ENCODE measurements around the gene IFITM1. TPM values are rescaled to one million over a fixed set of nuclear protein-coding genes. Genes with fewer than 3 reads are reported as not detected.

IFITM1 gene
- total and polyA plus RNA-seq, 2 donors from 2014 or later, result 248 to 440 TPM

GRCh38 chr11:357582-357981 lies 43.7 kb downstream of the IFITM1 start:
- FAIRE-seq, result no peak
- DNase-seq, result no peak
- peak overlapping the region in 1 of 3 donors; percentile 20 for H3K9ac ChIP-seq (ENCODE audit: low read length in 3 of 3)
- H3K9me3 ChIP-seq (ENCODE audit: control insufficient read depth in 2 of 3, insufficient read depth in 1 of 3, low read length in 3 of 3), result peaks cover 0 to 13% (median 0%) of the 10 kb centered on the region in 3 donors
- H3K4me3 ChIP-seq (ENCODE audit: low read length in 3 of 3), result peak overlapping the region in 1 of 3 donors; percentile 38
- peaks cover 0 to 15% (median 0%) of the 10 kb centered on the region in 3 donors for H3K36me3 ChIP-seq (ENCODE audit: control insufficient read depth in 2 of 3, insufficient read depth in 3 of 3, low read length in 3 of 3)
- intact Hi-C loops (cut with DNase I), result loop anchor here (10.0 kb wide), 1 partner anchor 53 kb away; the partner anchor contains the start of gene IFITM2
- peaks cover 6 to 19% (median 18%) of the 10 kb centered on the region in 3 donors for H3K4me1 ChIP-seq (ENCODE audit: control insufficient read depth in 2 of 3, insufficient read depth in 2 of 3, low read depth in 1 of 3, low read length in 3 of 3)
- H3K27ac ChIP-seq (ENCODE audit: low read depth in 2 of 2, low read length in 2 of 2), result no peak overlapping the region
- TF ChIP-seq CTCF (IDR thresholded peaks at IDR 0.05; ENCODE audit: borderline replicate concordance, extremely low read depth, insufficient read depth), result no peak
- no peaks in the 10 kb centered on the region for H3K27me3 ChIP-seq (ENCODE audit: control insufficient read depth, insufficient read depth, low read length)

GRCh38 chr11:358129-358800 lies 44.4 kb downstream of the IFITM1 start:
- Histone ChIP-seq H3K9me3 (ENCODE audit: control insufficient read depth in 2 of 3, insufficient read depth in 1 of 3, low read length in 3 of 3) (peaks cover 0 to 13% (median 0%) of the 10 kb centered on the region in 3 donors), H3K4me1 (ENCODE audit: control insufficient read depth in 2 of 3, insufficient read depth in 2 of 3, low read depth in 1 of 3, low read length in 3 of 3) (peaks cover 6 to 14% (median 14%) of the 10 kb centered on the region in 3 donors), H3K4me3 (ENCODE audit: low read length in 3 of 3) (no peak overlapping the region), H3K27me3 (ENCODE audit: control insufficient read depth, insufficient read depth, low read length) (no peaks in the 10 kb centered on the region), H3K36me3 (ENCODE audit: control insufficient read depth in 2 of 3, insufficient read depth in 3 of 3, low read length in 3 of 3) (peaks cover 0 to 15% (median 0%) of the 10 kb centered on the region in 3 donors), H3K9ac (ENCODE audit: low read length in 3 of 3) (no peak overlapping the region), H3K27ac (ENCODE audit: low read depth in 2 of 2, low read length in 2 of 2) (no peak overlapping the region)
- no peak for TF ChIP-seq CTCF (IDR thresholded peaks at IDR 0.05; ENCODE audit: borderline replicate concordance, extremely low read depth, insufficient read depth)
- DNase-seq (no peak), FAIRE-seq (no peak)
- intact Hi-C loops (cut with DNase I), result loop anchor here (10.0 kb wide), 1 partner anchor 53 kb away; the partner anchor contains the start of gene IFITM2

- Histone ChIP-seq H3K27ac (ENCODE audit: low read depth in 2 of 2, low read length in 2 of 2) (no peak overlapping the region), H3K9me3 (ENCODE audit: control insufficient read depth in 2 of 3, insufficient read depth in 1 of 3, low read length in 3 of 3) (peaks cover 0 to 13% (median 0%) of the 10 kb centered on the region in 3 donors), H3K4me1 (ENCODE audit: control insufficient read depth in 2 of 3, insufficient read depth in 2 of 3, low read depth in 1 of 3, low read length in 3 of 3) (peaks cover 3 to 8% (median 5%) of the 10 kb centered on the region in 3 donors), H3K9ac (ENCODE audit: low read length in 3 of 3) (no peak overlapping the region), H3K4me3 (ENCODE audit: low read length in 3 of 3) (no peak overlapping the region), H3K27me3 (ENCODE audit: control insufficient read depth, insufficient read depth, low read length) (no peaks in the 10 kb centered on the region), H3K36me3 (ENCODE audit: control insufficient read depth in 2 of 3, insufficient read depth in 3 of 3, low read length in 3 of 3) (peaks cover 0 to 15% (median 0%) of the 10 kb centered on the region in 3 donors)
- no peak for FAIRE-seq
- TF ChIP-seq CTCF (IDR thresholded peaks at IDR 0.05; ENCODE audit: borderline replicate concordance, extremely low read depth, insufficient read depth), result no peak
- no peak for DNase-seq
- intact Hi-C loops (cut with DNase I), result loop anchor here (10.0 kb wide), 1 partner anchor 54 kb away; the partner anchor contains the start of gene IFITM2
Observed at GRCh38 chr11:359181-359714, 45.4 kb downstream of the IFITM1 start.

Data from kidney (tissue), 14 donors.